IPS-15b (cell line): ENCODE results near the gene IKZF3.
A peak's percentile ranks its signal among the peaks of the same experiment; 100 is the strongest.
"Not testable (repeated sequence)": the region's sequence is repeated elsewhere in the genome, so short reads cannot be mapped to it uniquely, and the experiment has no call there.

ENCODE experiments used
- H3K27me3 ChIP-seq: one replicate; pipeline ENCODE4 v1.6.1; 2013; ENCODE audit warnings: low read length; ENCODE audit not compliant: control insufficient read depth, insufficient read depth
- H3K36me3 ChIP-seq: one replicate; pipeline ENCODE4 v1.6.1; 2013; ENCODE audit warnings: low read length; ENCODE audit not compliant: control insufficient read depth, insufficient read depth
- H3K4me1 ChIP-seq: one replicate; pipeline ENCODE4 v1.6.1; 2013; ENCODE audit warnings: mild to moderate bottlenecking, low read length; ENCODE audit not compliant: control insufficient read depth, insufficient read depth
- H3K4me3 ChIP-seq: one replicate; pipeline ENCODE4 v1.5.1; 2013; ENCODE audit warnings: low read depth, low read length
- H3K9ac ChIP-seq: one replicate; pipeline ENCODE4 v1.6.1; 2013; ENCODE audit warnings: low read depth, mild to moderate bottlenecking, low read length
- H3K9me3 ChIP-seq: one replicate; pipeline ENCODE4 v1.6.1; 2013; ENCODE audit warnings: mild to moderate bottlenecking, low read length; ENCODE audit not compliant: control insufficient read depth, insufficient read depth

Gene IKZF3

DNA sequence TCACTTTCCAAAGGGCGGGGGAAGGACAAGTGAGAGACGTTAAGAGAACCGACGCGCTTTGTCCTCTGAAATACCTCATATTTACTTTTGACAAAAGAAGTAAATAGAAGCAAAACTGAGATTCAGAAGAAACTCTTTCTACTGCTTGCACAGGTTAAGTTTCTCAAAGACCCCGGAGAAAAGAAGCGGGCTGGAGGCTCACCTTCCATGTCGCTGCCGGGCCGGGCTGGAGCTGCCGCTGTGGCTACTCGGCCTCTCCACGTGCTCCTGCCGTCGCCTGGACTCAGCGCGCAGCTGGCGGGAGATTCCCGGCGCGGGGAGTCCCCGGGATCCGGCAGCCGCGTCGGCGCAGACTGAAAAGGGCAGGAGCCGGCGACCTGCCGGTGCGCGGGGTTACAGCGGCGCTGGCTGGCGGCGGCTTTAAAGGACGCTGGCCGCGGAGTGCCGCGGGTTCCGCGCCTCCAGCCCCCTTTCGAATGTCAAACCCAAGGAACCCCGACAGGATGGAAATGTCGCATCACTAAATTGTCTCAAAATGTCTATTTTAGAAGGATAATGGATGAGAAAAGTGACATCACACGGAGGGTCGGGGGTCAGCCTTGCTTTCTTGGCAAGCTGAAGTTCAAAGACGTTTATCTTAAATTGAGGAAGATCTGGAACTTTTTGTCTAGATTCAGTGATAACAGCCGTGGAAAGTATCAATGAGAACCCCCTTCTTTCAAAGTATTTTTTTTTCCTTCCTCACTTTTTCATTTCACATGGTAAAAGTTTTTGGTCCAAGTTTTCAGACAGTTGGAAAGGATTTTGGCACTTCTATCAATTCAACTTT, at the start of gene IKZF3:
TSS of gene IKZF3 (minus strand) at position 395 of the 829 bp plus-strand sequence. CDS start at position 209, 186 bp downstream.
- Histone ChIP-seq H3K4me1 (no peaks in the 10 kb centered on the region), H3K9me3 (no peaks in the 10 kb centered on the region), H3K36me3 (no peaks in the 10 kb centered on the region), H3K4me3 (peak within 1 kb of the TSS; percentile 8), H3K9ac (no peak within 1 kb of the TSS), H3K27me3 (peaks cover 66% of the 10 kb centered on the region)

- Histone ChIP-seq H3K36me3 (no peaks in the 10 kb centered on the region), H3K4me3 (no peak overlapping the region), H3K4me1 (no peaks in the 10 kb centered on the region), H3K27me3 (no peaks in the 10 kb centered on the region), H3K9ac (no peak overlapping the region), H3K9me3 (no peaks in the 10 kb centered on the region)
Observed at GRCh38 chr17:39908789-39909352, 44.8 kb upstream of the IKZF3 start.

GRCh38 chr17:39904990-39905288, 40.8 kb upstream of the IKZF3 start:
- Histone ChIP-seq H3K27me3 (no peaks in the 10 kb centered on the region), H3K4me1 (no peaks in the 10 kb centered on the region), H3K9me3 (no peaks in the 10 kb centered on the region), H3K4me3 (no peak overlapping the region), H3K36me3 (no peaks in the 10 kb centered on the region), H3K9ac (no peak overlapping the region)

- Histone ChIP-seq H3K9ac (no peak overlapping the region), H3K4me3 (no peak overlapping the region), H3K36me3 (no peaks in the 10 kb centered on the region), H3K9me3 (no peaks in the 10 kb centered on the region), H3K4me1 (no peaks in the 10 kb centered on the region), H3K27me3 (no peaks in the 10 kb centered on the region)
Observed at GRCh38 chr17:39903158-39903884, 39.2 kb upstream of the IKZF3 start.

DNA sequence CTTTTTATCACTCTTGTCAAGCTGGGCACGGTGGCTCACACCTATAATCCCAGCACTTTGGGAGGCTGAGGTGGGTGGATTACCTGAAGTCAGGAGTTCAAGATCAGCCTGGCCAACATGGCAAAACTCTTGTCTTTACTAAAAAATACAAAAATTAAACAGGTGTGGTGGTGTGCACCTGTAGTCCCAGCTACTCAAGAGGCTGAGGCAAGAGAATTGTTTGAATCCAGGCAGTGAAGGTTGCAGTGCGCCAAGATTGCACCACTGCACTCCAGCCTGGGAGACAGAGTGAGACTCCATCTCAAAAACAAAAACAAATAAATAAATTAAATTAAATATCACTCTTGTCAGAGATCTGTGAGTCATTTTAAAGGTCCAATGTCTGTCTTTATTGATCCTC, 37.9 kb upstream of the IKZF3 start:
- H3K4me1 ChIP-seq, H3K9me3 ChIP-seq, H3K9ac ChIP-seq, H3K4me3 ChIP-seq, H3K27me3 ChIP-seq, H3K36me3 ChIP-seq: not testable (repeated sequence)

DNA sequence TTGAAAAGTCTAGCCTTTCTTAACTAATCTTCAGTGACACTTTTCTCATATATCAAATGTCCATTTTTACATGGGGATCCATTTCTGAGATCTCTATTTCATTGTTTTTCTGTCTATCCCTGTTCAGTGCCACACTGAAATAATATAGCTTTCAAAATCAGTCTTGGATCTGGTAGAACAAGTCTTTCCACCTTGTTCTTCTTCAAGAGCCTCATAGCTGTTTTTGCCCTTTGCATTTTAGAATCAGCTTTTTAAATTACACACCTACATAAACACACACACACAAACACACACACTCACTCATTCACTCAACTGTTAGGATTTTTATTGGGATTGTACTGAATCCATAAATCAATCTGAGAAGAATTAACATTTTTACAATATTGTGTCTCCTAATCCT, 35.1 kb upstream of the IKZF3 start:
- Histone ChIP-seq H3K9me3 (no peaks in the 10 kb centered on the region), H3K27me3 (no peaks in the 10 kb centered on the region), H3K36me3 (no peaks in the 10 kb centered on the region), H3K9ac (no peak overlapping the region), H3K4me3 (no peak overlapping the region), H3K4me1 (no peaks in the 10 kb centered on the region)

GRCh38 chr17:39898088-39898487, 34.0 kb upstream of the IKZF3 start:
- Histone ChIP-seq H3K27me3 (no peaks in the 10 kb centered on the region), H3K4me1 (no peaks in the 10 kb centered on the region), H3K9me3 (no peaks in the 10 kb centered on the region), H3K36me3 (no peaks in the 10 kb centered on the region), H3K9ac (no peak overlapping the region), H3K4me3 (no peak overlapping the region)

GRCh38 chr17:39894681-39895376, 30.7 kb upstream of the IKZF3 start:
- Histone ChIP-seq H3K4me3 (no peak overlapping the region), H3K36me3 (no peaks in the 10 kb centered on the region), H3K27me3 (peaks cover 6% of the 10 kb centered on the region), H3K9me3 (no peaks in the 10 kb centered on the region), H3K9ac (no peak overlapping the region), H3K4me1 (no peaks in the 10 kb centered on the region)

DNA sequence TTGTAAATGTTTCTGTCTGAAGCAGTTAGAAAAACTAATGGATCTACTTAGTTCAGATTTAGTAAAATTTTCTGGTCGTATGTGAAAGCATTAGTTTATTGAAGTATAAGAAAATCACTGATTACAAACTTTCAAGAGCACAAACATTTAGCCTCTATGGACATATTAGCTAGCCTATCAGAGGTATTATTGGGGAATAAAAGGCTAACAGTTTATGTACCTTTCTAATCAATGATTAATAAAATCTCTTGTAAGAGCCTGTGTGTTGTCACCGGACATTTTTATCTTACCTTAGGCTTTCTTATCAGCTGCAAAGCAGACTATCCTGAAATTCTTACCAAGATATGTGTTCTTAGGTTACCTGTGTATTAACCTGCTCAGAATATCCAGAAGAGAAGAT, 25.1 kb upstream of the IKZF3 start:
- Histone ChIP-seq H3K9me3 (no peaks in the 10 kb centered on the region), H3K4me3 (no peak overlapping the region), H3K4me1 (no peaks in the 10 kb centered on the region), H3K36me3 (no peaks in the 10 kb centered on the region), H3K9ac (no peak overlapping the region), H3K27me3 (peaks cover 6% of the 10 kb centered on the region)

- Histone ChIP-seq H3K27me3 (no peaks in the 10 kb centered on the region), H3K4me3 (no peak overlapping the region), H3K36me3 (no peaks in the 10 kb centered on the region), H3K9ac (no peak overlapping the region), H3K9me3 (no peaks in the 10 kb centered on the region), H3K4me1 (no peaks in the 10 kb centered on the region)
Observed at GRCh38 chr17:39887078-39887477, 23.0 kb upstream of the IKZF3 start.

DNA sequence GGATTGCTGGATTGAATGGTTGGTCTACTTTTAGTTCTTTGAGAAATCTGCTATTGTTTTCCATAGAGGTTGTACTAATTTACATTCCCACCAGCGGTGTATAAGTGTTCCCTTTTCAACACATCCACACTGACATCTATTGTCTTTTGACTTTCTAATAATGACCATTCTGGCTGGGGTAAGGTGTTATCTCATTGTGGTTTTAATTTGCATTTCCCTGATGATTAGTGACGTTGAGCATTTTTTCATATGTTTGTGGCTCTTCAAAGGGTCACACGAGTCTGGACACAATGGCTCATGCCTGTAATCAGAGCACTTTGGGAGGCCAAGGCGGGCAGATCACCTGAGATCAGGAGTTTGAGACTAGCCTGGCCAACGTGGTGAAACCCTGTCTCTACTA, 22.0 kb upstream of the IKZF3 start:
- H3K27me3 ChIP-seq, H3K4me3 ChIP-seq, H3K9ac ChIP-seq, H3K36me3 ChIP-seq, H3K4me1 ChIP-seq, H3K9me3 ChIP-seq: not testable (repeated sequence)
